Chondrocyte (in vitro differentiated cells): ENCODE data around the gene PTTG1IP2. TPM values are rescaled to one million over a fixed set of nuclear protein-coding genes. Genes with fewer than 3 reads are reported as not detected.

ENCODE experiments used
- DNase-seq: peaks from one replicate; pipeline ENCODE4 v3.0.0; 2021; ENCODE audit warnings: mixed read lengths, low spot score
- H3K27ac Mint-ChIP-seq: one replicate; pipeline ENCODE4 v1.8.0; 2021; ENCODE audit warnings: mild to moderate bottlenecking, moderate library complexity, mixed read lengths; ENCODE audit not compliant: unreplicated experiment
- H3K27me3 Mint-ChIP-seq: 2 replicates; pipeline ENCODE4 v1.8.0; 2021; ENCODE audit warnings: low read depth, mixed read lengths
- H3K36me3 Mint-ChIP-seq: 2 replicates; pipeline ENCODE4 v1.8.0; 2021; ENCODE audit warnings: low read depth, mixed read lengths
- H3K4me1 Mint-ChIP-seq: 2 replicates; pipeline ENCODE4 v1.8.0; 2021; ENCODE audit warnings: low read depth, mild to moderate bottlenecking, mixed read lengths
- H3K4me3 Mint-ChIP-seq: one replicate; pipeline ENCODE4 v1.8.0; 2021; ENCODE audit warnings: mild to moderate bottlenecking, moderate library complexity, mixed read lengths; ENCODE audit not compliant: unreplicated experiment
- H3K9me3 Mint-ChIP-seq: 2 replicates; pipeline ENCODE4 v1.8.0; 2021; ENCODE audit warnings: low read depth, mixed read lengths
- total RNA-seq: library from RNA; stranded (reverse); gene quantifications from 3 replicates; pipeline ENCODE4 v1.2.1, GENCODE V29; 2021
- TF ChIP-seq, protein P1 (sequence below): fragments of 200-600 bp; sonication (generic); IDR thresholded peaks from 2 replicates; pipeline ENCODE4 v1.5.0; 2021; ENCODE audit warnings: antibody characterized with exemption, mild to moderate bottlenecking, moderate library complexity

The PTTG1IP2 gene
- total RNA-seq, 1 donor from 2014 or later: not detected

- Mint-ChIP-seq H3K4me1 (peaks cover 4% of the 10 kb centered on the region), H3K4me3 (no peak overlapping the region), H3K9me3 (no peaks in the 10 kb centered on the region), H3K27ac (no peak overlapping the region), H3K36me3 (no peaks in the 10 kb centered on the region), H3K27me3 (no peaks in the 10 kb centered on the region)
- TF ChIP-seq, protein P1, sequence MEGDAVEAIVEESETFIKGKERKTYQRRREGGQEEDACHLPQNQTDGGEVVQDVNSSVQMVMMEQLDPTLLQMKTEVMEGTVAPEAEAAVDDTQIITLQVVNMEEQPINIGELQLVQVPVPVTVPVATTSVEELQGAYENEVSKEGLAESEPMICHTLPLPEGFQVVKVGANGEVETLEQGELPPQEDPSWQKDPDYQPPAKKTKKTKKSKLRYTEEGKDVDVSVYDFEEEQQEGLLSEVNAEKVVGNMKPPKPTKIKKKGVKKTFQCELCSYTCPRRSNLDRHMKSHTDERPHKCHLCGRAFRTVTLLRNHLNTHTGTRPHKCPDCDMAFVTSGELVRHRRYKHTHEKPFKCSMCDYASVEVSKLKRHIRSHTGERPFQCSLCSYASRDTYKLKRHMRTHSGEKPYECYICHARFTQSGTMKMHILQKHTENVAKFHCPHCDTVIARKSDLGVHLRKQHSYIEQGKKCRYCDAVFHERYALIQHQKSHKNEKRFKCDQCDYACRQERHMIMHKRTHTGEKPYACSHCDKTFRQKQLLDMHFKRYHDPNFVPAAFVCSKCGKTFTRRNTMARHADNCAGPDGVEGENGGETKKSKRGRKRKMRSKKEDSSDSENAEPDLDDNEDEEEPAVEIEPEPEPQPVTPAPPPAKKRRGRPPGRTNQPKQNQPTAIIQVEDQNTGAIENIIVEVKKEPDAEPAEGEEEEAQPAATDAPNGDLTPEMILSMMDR: no peak
- no peak for DNase-seq
These were observed 62.9 kb downstream of the PTTG1IP2 start for GRCh38 chr7:90532231-90532929.

DNA sequence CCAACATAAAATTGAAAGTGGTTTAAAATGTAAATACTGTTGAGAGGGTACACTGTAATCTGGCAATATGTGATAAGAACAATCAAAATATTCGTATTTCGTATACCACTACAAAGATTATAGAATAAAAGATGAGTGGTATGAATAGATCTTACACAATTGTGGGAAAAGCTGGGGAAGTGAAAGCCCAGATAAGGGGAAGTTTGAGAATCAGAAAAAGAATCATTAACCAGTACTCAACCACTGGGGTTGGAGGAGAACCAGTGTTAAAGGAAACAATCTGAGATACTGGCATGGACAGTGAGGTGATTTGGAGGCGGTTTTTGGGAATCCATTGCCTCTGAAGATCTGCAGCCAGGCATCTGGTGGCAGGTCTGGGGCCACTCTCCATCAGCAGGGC is 67.0 kb downstream of the PTTG1IP2 start:
- peaks cover 4% of the 10 kb centered on the region for H3K4me1 Mint-ChIP-seq
- no peaks in the 10 kb centered on the region for H3K27me3 Mint-ChIP-seq
- no peaks in the 10 kb centered on the region for H3K36me3 Mint-ChIP-seq
- no peak for DNase-seq
- no peak overlapping the region for H3K4me3 Mint-ChIP-seq
- no peaks in the 10 kb centered on the region for H3K9me3 Mint-ChIP-seq
- TF ChIP-seq, protein P1: no peak
- no peak overlapping the region for H3K27ac Mint-ChIP-seq

GRCh38 chr7:90538405-90538804 is 69.0 kb downstream of the PTTG1IP2 start:
- Mint-ChIP-seq H3K4me1 (peaks cover 4% of the 10 kb centered on the region), H3K9me3 (no peaks in the 10 kb centered on the region), H3K36me3 (no peaks in the 10 kb centered on the region), H3K27ac (no peak overlapping the region), H3K27me3 (no peaks in the 10 kb centered on the region), H3K4me3 (no peak overlapping the region)
- no peak for DNase-seq
- TF ChIP-seq, protein P1: no peak

DNA sequence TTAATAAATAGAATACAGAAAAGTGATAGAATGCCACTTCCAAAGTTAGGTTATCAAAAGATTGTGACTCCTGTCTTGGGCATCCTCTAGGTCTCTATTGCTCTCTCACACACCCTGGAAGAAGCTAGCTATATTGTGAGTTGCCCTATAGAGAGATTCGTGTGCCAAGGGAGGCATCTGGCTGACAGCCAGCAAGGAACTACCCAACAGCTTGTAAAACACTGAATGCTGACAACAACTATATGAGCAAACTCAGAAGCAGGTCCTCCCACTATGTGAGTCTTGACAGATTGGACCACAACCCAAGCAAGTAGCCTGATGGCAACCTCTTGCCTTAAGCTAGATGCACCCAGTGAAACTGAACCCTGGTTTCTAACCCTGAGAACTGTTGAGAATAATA is 71.0 kb downstream of the PTTG1IP2 start:
- no peaks in the 10 kb centered on the region for H3K9me3 Mint-ChIP-seq
- DNase-seq: no peak
- H3K27ac Mint-ChIP-seq: no peak overlapping the region
- H3K27me3 Mint-ChIP-seq: no peaks in the 10 kb centered on the region
- H3K36me3 Mint-ChIP-seq: no peaks in the 10 kb centered on the region
- no peaks in the 10 kb centered on the region for H3K4me1 Mint-ChIP-seq
- no peak overlapping the region for H3K4me3 Mint-ChIP-seq
- TF ChIP-seq, protein P1: no peak

- TF ChIP-seq, protein P1: no peak
- Mint-ChIP-seq H3K27ac (no peak overlapping the region), H3K9me3 (peaks cover 10% of the 10 kb centered on the region), H3K4me1 (no peaks in the 10 kb centered on the region), H3K4me3 (no peak overlapping the region), H3K27me3 (no peaks in the 10 kb centered on the region), H3K36me3 (peaks cover 6% of the 10 kb centered on the region)
- DNase-seq: no peak
These were observed 81.6 kb downstream of the PTTG1IP2 start for GRCh38 chr7:90551036-90551435.
